ENCODE measurements around the gene FAM174C.

GRCh38 chr19:1263188-1263587 lies 12.1 kb upstream of the FAM174C start:
- TF ChIP-seq CTCF (IDR thresholded peaks at IDR 0.05) (no peak), POLR2A (IDR thresholded peaks at IDR 0.05; ENCODE audit: low read depth) (no peak), POLR2AphosphoS5 (IDR thresholded peaks at IDR 0.05) (no peak), EP300 (IDR thresholded peaks at IDR 0.05) (no peak)
